GM12878 (cell line): ENCODE measurements around the gene IFITM5. TPM values are rescaled to one million over a fixed set of nuclear protein-coding genes. Genes with fewer than 3 reads are reported as not detected.
A peak's percentile ranks its signal among the peaks of the same experiment; 100 is the strongest.

Experiments
- ATAC-seq: fragments of 200-7000 bp; cut with Tn5 transposase; 3 replicates; pipeline ENCODE4 v1.9.1; 2020; ENCODE audit warnings: mild to moderate bottlenecking, moderate library complexity
- BruUV-seq: library from RNA; stranded (reverse); fragments of 400-500 nt; replicated peaks from 2 replicates; lab custom pipeline; 2021; lab: Mats Ljungman, UMichigan
- CTCF ChIA-PET: fragments of 300-600 bp; sonication (Branson Sonifier 250); formaldehyde crosslinking; extraction: SDS; loops from one replicate; lab custom pipeline; 2021; ENCODE audit warnings: inconsistent platforms; lab: Yijun Ruan, JAX
- POLR2A ChIA-PET: fragments of 350-600 bp; formaldehyde crosslinking; extraction: SDS; loops from one replicate; lab custom pipeline; 2021; ENCODE audit warnings: inconsistent platforms; lab: Charles Lee
- RAD21 ChIA-PET: fragments of 300-600 bp; sonication (Branson Sonifier 250); formaldehyde crosslinking; loops from one replicate; lab custom pipeline; 2023; ENCODE audit warnings: antibody characterized with exemption; ENCODE audit not compliant: unreplicated experiment; lab: Charles Lee
- SMC1A ChIA-PET: fragments of 300-600 bp; sonication (Branson Sonifier 250); formaldehyde crosslinking; loops from one replicate; lab custom pipeline; 2023; ENCODE audit not compliant: unreplicated experiment, uncharacterized antibody; lab: Charles Lee
- DNase-seq: peaks from one replicate; pipeline ENCODE4 v3.0.0-alpha.2; 2011; ENCODE audit warnings: low read depth, low spot score
- FAIRE-seq: peaks from 3 replicates; lab custom pipeline; 2011; peaks lifted over from hg19 to GRCh38; lab: Jason Lieb, UNC
- H2AFZ ChIP-seq: 2 replicates; pipeline ENCODE4 v1.6.0; 2011; ENCODE audit warnings: low read depth, low read length, control low read depth; ENCODE audit not compliant: control insufficient read depth
- H3K27ac ChIP-seq: 2 replicates; pipeline ENCODE4 v1.5.1; 2011; ENCODE audit warnings: control low read depth; ENCODE audit not compliant: control insufficient read depth, insufficient read depth
- H3K27me3 ChIP-seq, 2 experiments: replicated peaks in 1 of 2; 2 replicates each; pipeline versions ENCODE4 v1.6.0 to v1.6.1; 2011; ENCODE audit warnings: low read length in 1 of 2; ENCODE audit not compliant: control insufficient read depth in 2 of 2, insufficient read depth in 2 of 2
- H3K36me3 ChIP-seq, 2 experiments: 2 replicates each; pipeline ENCODE4 v1.5.1; 2011; ENCODE audit warnings: low read length in 1 of 2; ENCODE audit not compliant: control insufficient read depth in 2 of 2, insufficient read depth in 2 of 2
- H3K4me1 ChIP-seq: 2 replicates; pipeline ENCODE4 v1.6.1; 2011; ENCODE audit warnings: mild to moderate bottlenecking, low read length, moderate library complexity, mixed read lengths; ENCODE audit not compliant: control insufficient read depth, insufficient read depth
- H3K4me2 ChIP-seq: 2 replicates; pipeline ENCODE4 v1.6.0; 2011; ENCODE audit warnings: control low read depth; ENCODE audit not compliant: control insufficient read depth, insufficient read depth
- H3K4me3 ChIP-seq: fragments of 200-600 bp; sonication (generic); 2 replicates; pipeline ENCODE4 v1.5.1; 2016
- H3K79me2 ChIP-seq: 2 replicates; pipeline ENCODE4 v1.6.0; 2011; ENCODE audit warnings: low read length; ENCODE audit not compliant: control insufficient read depth, insufficient read depth
- H3K9ac ChIP-seq: 2 replicates; pipeline ENCODE4 v1.8.0; 2011; ENCODE audit warnings: low read length, control low read depth, mixed read lengths; ENCODE audit not compliant: control insufficient read depth, insufficient read depth
- H3K9me3 ChIP-seq: replicated peaks from 3 replicates; pipeline ENCODE4 v1.5.1; 2011; ENCODE audit warnings: mild to moderate bottlenecking, low read length; ENCODE audit not compliant: control insufficient read depth, insufficient read depth
- H4K20me1 ChIP-seq: 2 replicates; pipeline ENCODE4 v1.6.0; 2011; ENCODE audit not compliant: control insufficient read depth, insufficient read depth
- ASH2L ChIP-seq: fragments of 300-600, 200-600 bp; sonication (generic); IDR thresholded peaks from 2 replicates; pipeline ENCODE4 v1.6.1; 2017; ENCODE audit warnings: low read depth, mild to moderate bottlenecking, borderline replicate concordance
- ATF3 ChIP-seq: IDR thresholded peaks from 2 replicates; pipeline ENCODE4 v1.6.1; 2011; ENCODE audit warnings: low read depth, mild to moderate bottlenecking, low read length, moderate library complexity, borderline replicate concordance; ENCODE audit errors: extremely low read depth
- CUX1 ChIP-seq: IDR thresholded peaks from 2 replicates; pipeline ENCODE4 v1.6.1; 2012; ENCODE audit warnings: improper control_type of control experiment, low read depth, low read length; ENCODE audit not compliant: insufficient replicate concordance
- HDGF ChIP-seq: fragments of 450-650 bp; IDR thresholded peaks from 2 replicates; pipeline ENCODE4 v1.6.1; 2016; ENCODE audit warnings: antibody characterized with exemption
- IRF4 ChIP-seq: IDR thresholded peaks from 2 replicates; pipeline ENCODE4 v1.6.1; 2011; ENCODE audit warnings: low read depth, low read length
- POLR2A ChIP-seq: IDR thresholded peaks from 2 replicates; pipeline ENCODE4 v1.6.1; 2011; ENCODE audit warnings: low read depth, mild to moderate bottlenecking, low read length
- POLR2AphosphoS2 ChIP-seq: IDR thresholded peaks from 2 replicates; pipeline ENCODE4 v1.6.1; 2011; ENCODE audit warnings: low read depth, mild to moderate bottlenecking, low read length, improper control_type of control experiment, moderate library complexity
- POLR2AphosphoS5 ChIP-seq: IDR thresholded peaks from 2 replicates; pipeline ENCODE4 v1.6.1; 2011; ENCODE audit warnings: mild to moderate bottlenecking, low read length, inconsistent platforms
- POU2F2 ChIP-seq: IDR thresholded peaks from 3 replicates; pipeline ENCODE4 v1.6.1; 2011; ENCODE audit warnings: low read depth, mild to moderate bottlenecking, low read length, borderline replicate concordance
- SMAD1 ChIP-seq: fragments of 450-650 bp; IDR thresholded peaks from 2 replicates; pipeline ENCODE4 v1.6.1; 2018; ENCODE audit warnings: mild to moderate bottlenecking, low read depth; ENCODE audit not compliant: partially characterized antibody
- TCF12 ChIP-seq: IDR thresholded peaks from 2 replicates; pipeline ENCODE4 v1.6.1; 2011; ENCODE audit warnings: low read depth, mild to moderate bottlenecking, low read length
- TCF3 ChIP-seq: IDR thresholded peaks from 2 replicates; pipeline ENCODE4 v1.6.1; 2012; ENCODE audit warnings: low read depth, mild to moderate bottlenecking, low read length, borderline replicate concordance; ENCODE audit not compliant: insufficient read depth
- ZNF274 ChIP-seq: IDR thresholded peaks from one replicate; pipeline ENCODE4 v1.8.0; 2011; ENCODE audit not compliant: insufficient read length, insufficient read depth
- WGBS: methylation state at CpG from one replicate; pipeline ENCODE4 v1.1.6; 2016; ENCODE audit warnings: low lambda C conversion rate; ENCODE audit not compliant: insufficient replicate concordance, insufficient coverage; ENCODE audit errors: missing lambda C conversion rate; 5-methylcytosine and 5-hydroxymethylcytosine counted together
- in situ Hi-C: fragments of 300-500 bp; cut with MboI; formaldehyde crosslinking; loops from 9 replicates; pipeline ENCODE4 v1.14.3; 2018; ENCODE audit warnings: mixed read lengths
- intact Hi-C: fragments of 100-400 bp; cut with micrococcal nuclease; formaldehyde crosslinking; loops from one replicate; pipeline ENCODE4 v1.14.2; 2022; ENCODE audit not compliant: unreplicated experiment
- polyA plus RNA-seq, 11 experiments: library from polyadenylated mRNA; depleted of rRNA in 4 of 11; unstranded in 6 of 11; stranded (reverse) in 5 of 11; fragments of >200 nt; fragmentation: Nextera tagmentation in 4 of 11; fragmentation: Illumina TruSeq in 1 of 11; extraction: Ambion mirVana in 4 of 11; extraction: Trizol in 1 of 11; gene quantifications; 1 replicate in 1 of 11; 2 replicates in 10 of 11; pipeline versions ENCODE4 v1.2.1 to v1.2.3, GENCODE V29; 2011 to 2016; ENCODE audit warnings: inconsistent platforms in 2 of 11, missing spikeins in 2 of 11, low read depth in 1 of 11
- total RNA-seq, 4 experiments: library from RNA; depleted of rRNA in 3 of 4; stranded (reverse); fragments of >200 nt in 3 of 4; fragmentation: Illumina TruSeq in 1 of 4; extraction: Trizol in 1 of 4; gene quantifications; 2 replicates each; pipeline versions ENCODE4 v1.2.1 to v1.2.3, GENCODE V29; 2013 to 2021

The IFITM5 gene
- total and polyA plus RNA-seq, 10 of the 15 experiments (the other 5 are each of a cell fraction or from before 2014, with no cell fraction given) = not detected

GRCh38 chr11:316031-316701 lies 16.8 kb upstream of the IFITM5 start (continued):
- TF ChIP-seq CUX1 = no peak

DNA sequence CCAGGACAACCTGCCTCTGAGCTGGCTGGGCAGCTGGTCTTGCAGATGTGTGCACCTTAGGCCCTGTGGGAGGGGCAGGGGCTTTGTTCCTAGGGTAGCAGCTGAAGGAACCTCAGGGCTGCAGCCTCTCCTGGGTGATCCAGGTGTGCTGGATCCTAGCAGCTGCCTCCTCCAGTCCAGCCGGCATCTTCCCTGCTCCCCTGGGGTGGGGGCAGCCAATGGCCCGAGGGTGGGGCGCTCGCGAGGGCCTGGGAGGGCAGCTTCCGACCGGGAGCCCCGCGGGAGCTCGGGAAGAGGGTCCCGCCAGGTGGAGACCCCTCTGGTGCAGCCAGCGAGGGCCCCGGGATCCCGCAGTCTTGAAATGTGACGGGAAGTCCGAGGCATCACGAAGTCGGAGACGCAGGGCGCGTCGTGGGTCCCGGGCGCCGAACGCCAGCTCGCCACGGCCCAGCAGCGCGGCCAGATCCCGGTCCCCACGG lies 16.2 kb upstream of the IFITM5 start:
- TF ChIP-seq ZNF274 = no peak
- 0 out of 2 replicates have a peak, but pooled peaks have one; percentile 5 for TF ChIP-seq TCF3
- no peak for TF ChIP-seq SMAD1
- no peak for TF ChIP-seq ASH2L
- TF ChIP-seq HDGF = peak; percentile 18; the same call in 1 of the 2 replicates
- no peak for TF ChIP-seq TCF12
- no peak for TF ChIP-seq ATF3
- no peak for TF ChIP-seq POU2F2
- TF ChIP-seq POLR2AphosphoS2 = no peak
- TF ChIP-seq POLR2A = peak; percentile 77
- TF ChIP-seq POLR2AphosphoS5 = peak; percentile 60; the same call in 1 of the 2 replicates
- no peak for TF ChIP-seq IRF4

More for the DNA sequence above, 16.2 kb upstream of the IFITM5 start:
- H3K27ac ChIP-seq = peak overlapping the region; percentile 98
- no peak for ATAC-seq
- H4K20me1 ChIP-seq = no peaks in the 10 kb centered on the region
- SMC1A ChIA-PET = interaction anchor here (1.0 to 4.0 kb wide), 4 partner anchors 9 to 38 kb away, joined by 3 to 42 read pairs (median 4); no protein-coding TSS in a partner anchor
- H3K79me2 ChIP-seq = peaks cover 66% of the 10 kb centered on the region
- H3K27me3 ChIP-seq = no peaks in the 10 kb centered on the region; a peak in 1 of 4 replicates
- H3K9me3 ChIP-seq = no peaks in the 10 kb centered on the region
- 93% methylated on average over 26 of the region's 32 CpGs for WGBS
- POLR2A ChIA-PET = interaction anchor here (0.9 to 4.5 kb wide), 7 partner anchors 9 to 109 kb away, joined by 3 to 45 read pairs (median 8); partner anchors contain the start of genes BET1L and RIC8A
- CTCF ChIA-PET = interaction anchor here (1.0 to 3.7 kb wide), 4 partner anchors 13 to 108 kb away, joined by 3 to 43 read pairs (median 10); partner anchors contain the start of genes BET1L and RIC8A
- H3K36me3 ChIP-seq = peaks cover 2 to 5% of the 10 kb centered on the region in 2 experiments; a peak in 3 of 4 replicates
- H3K4me3 ChIP-seq = peak overlapping the region; percentile 87
- FAIRE-seq = no peak
- RAD21 ChIA-PET = interaction anchor here (1.1 to 4.5 kb wide), 4 partner anchors 12 to 65 kb away, joined by 3 to 46 read pairs (median 16); no protein-coding TSS in a partner anchor
- intact Hi-C loops = loop anchor here (2.0 kb wide), 1 partner anchor 15 kb away; no protein-coding TSS in a partner anchor
- peak overlapping the region; percentile 99 for H3K9ac ChIP-seq
- no TSS peak for BruUV-seq
- H3K4me2 ChIP-seq = peak overlapping the region; percentile 97
- no peak overlapping the region for H2AFZ ChIP-seq
- DNase-seq = no peak
- H3K4me1 ChIP-seq = peaks cover 15% of the 10 kb centered on the region
- in situ Hi-C loops = no loop called here
